Right lobe of liver (tissue), 4 donors: Measurements from ENCODE around the gene MS4A2.
"Not testable (repeated sequence)": the region's sequence is repeated elsewhere in the genome, so short reads cannot be mapped to it uniquely, and the experiment has no call there.

ENCODE experiments used
- POLR2A ChIP-seq: fragments of 450-650 bp; IDR thresholded peaks from one replicate; pipeline ENCODE4 v1.6.1; 2017; ENCODE audit warnings: antibody characterized with exemption, mild to moderate bottlenecking
- TF ChIP-seq, protein P1 (sequence below), 4 donors: fragments of 200-600 bp in 3 of 4; fragments of 450-650 bp in 1 of 4; IDR thresholded peaks; one replicate each; pipeline versions ENCODE4 v1.5.1 to v1.8.0; 2016 to 2022; ENCODE audit warnings: antibody characterized with exemption in 4 of 4, mild to moderate bottlenecking in 2 of 4
- donor health status: DM: no; HTN: no; CAD: no.
- donor health status: DM: no; HTN: no; CAD: no.
- donor health status: DM: no; HTN: yes; CAD: no.

DNA sequence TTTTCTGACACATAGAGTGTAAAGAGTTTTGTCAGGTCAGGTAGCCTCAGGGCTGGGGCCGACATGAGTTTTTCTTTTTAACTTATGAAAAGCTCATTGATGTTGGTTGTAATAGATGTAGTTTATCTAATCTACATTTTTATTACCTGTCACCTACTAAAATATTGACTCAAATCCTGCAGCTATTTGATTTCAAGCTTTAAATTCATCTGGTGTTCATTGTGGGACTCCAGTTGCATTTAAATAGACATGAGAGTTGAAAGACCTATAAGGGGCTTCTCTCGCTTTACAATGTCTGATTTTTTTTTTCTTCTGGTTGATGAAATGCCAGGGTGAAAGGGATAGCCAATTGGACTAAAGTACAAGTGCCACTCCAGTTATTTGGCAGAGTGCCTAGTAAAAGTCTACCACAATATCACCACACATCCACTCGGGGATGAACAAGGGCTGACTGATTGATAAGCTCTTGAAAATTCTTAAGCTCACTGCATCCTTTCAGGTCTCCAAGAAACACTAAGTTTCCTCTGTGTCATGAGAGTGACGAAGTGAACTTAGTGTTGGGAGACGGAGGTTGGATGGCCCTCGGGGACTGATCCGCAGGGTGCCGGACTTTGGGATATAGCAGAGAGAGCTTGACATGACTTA, 16.1 kb downstream of the MS4A2 start:
- TF ChIP-seq POLR2A, result not testable (repeated sequence)
- TF ChIP-seq, protein P1, sequence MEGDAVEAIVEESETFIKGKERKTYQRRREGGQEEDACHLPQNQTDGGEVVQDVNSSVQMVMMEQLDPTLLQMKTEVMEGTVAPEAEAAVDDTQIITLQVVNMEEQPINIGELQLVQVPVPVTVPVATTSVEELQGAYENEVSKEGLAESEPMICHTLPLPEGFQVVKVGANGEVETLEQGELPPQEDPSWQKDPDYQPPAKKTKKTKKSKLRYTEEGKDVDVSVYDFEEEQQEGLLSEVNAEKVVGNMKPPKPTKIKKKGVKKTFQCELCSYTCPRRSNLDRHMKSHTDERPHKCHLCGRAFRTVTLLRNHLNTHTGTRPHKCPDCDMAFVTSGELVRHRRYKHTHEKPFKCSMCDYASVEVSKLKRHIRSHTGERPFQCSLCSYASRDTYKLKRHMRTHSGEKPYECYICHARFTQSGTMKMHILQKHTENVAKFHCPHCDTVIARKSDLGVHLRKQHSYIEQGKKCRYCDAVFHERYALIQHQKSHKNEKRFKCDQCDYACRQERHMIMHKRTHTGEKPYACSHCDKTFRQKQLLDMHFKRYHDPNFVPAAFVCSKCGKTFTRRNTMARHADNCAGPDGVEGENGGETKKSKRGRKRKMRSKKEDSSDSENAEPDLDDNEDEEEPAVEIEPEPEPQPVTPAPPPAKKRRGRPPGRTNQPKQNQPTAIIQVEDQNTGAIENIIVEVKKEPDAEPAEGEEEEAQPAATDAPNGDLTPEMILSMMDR (IDR thresholded peaks at IDR 0.05), result not testable (repeated sequence)
